Body of pancreas (tissue), 4 donors: ENCODE measurements around the gene ARF5.

Experiments used
- CTCF ChIP-seq, 7 experiments: fragments of 450-650 bp in 4 of 7; fragments of 200-600 bp in 3 of 7; sonication (generic) in 3 of 7; IDR thresholded peaks; one replicate each; pipeline ENCODE4 v1.5.1; 2016 to 2019; ENCODE audit warnings: antibody characterized with exemption in 7 of 7
- POLR2A ChIP-seq, 3 donors: fragments of 450-650 bp; IDR thresholded peaks; one replicate each; pipeline ENCODE4 v1.6.1; 2016; ENCODE audit warnings: antibody characterized with exemption in 3 of 3, mild to moderate bottlenecking in 2 of 3

DNA sequence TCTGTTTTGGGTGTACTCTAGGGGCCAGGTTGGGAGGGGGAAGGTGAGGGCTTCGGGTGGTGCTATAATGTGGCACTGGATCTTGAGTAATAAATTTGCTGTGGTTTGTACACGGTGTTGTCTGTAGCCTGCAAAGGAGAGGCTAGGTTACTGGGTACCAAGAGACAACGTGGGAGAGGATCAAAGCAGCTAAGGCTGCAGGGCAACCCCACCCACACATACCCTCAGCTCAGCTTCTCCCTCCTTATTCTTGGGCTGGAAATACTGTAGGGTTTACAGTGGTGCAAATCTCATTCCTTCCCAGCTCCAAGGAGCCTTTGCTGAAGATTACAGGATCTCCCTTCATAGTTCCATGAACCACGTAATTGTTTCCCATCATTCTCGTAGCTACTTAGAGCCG is 3.4 kb downstream of the ARF5 start:
- TF ChIP-seq CTCF (IDR thresholded peaks at IDR 0.05) = no peak
- no peak for TF ChIP-seq POLR2A (IDR thresholded peaks at IDR 0.05)
